Nucleus accumbens (tissue), 56 donors: Measurements from ENCODE around the gene FRG2B.
"Not testable (repeated sequence)": the region's sequence is repeated elsewhere in the genome, so short reads cannot be mapped to it uniquely, and the experiment has no call there.

ENCODE experiments used
- DNase-seq, 56 donors: peaks; one replicate each; lab custom pipeline; 2025; lab: John Stamatoyannopoulos, UW

FRG2B gene

DNA sequence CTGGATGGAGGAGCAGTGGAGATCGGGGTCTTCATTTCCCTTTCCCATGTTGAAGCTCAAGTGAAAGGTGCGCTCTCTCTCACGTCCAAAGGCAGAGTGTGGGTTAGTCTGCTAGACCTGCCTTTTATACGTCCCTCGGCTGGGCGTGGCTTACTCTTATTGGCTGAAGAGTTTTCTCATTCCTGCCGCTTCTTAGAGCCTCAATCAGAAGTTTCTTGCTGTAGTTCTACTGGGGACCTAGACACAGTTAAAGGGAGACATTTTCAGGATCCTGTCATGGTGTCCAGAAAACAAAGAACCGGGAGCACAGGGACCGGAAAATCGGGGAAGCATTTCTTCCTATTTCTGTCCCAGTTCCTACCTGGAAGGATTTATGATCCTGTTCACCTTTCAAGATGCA, at the start of gene FRG2B:
Gene FRG2B (minus strand): TSS at position 101 of the 400 bp plus-strand sequence. CDS start 53 bp downstream, at position 48.
- DNase-seq, result not testable (repeated sequence)

DNA sequence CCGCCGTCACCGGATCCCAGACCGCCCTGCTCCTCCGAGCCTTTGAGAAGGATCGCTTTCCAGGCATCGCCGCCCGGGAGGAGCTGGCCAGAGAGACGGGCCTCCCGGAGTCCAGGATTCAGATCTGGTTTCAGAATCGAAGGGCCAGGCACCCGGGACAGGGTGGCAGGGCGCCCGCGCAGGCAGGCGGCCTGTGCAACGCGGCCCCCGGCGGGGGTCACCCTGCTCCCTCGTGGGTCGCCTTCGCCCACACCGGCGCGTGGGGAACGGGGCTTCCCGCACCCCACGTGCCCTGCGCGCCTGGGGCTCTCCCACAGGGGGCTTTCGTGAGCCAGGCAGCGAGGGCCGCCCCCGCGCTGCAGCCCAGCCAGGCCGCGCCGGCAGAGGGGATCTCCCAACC, 40.9 kb upstream of the FRG2B start:
- not testable (repeated sequence) for DNase-seq

DNA sequence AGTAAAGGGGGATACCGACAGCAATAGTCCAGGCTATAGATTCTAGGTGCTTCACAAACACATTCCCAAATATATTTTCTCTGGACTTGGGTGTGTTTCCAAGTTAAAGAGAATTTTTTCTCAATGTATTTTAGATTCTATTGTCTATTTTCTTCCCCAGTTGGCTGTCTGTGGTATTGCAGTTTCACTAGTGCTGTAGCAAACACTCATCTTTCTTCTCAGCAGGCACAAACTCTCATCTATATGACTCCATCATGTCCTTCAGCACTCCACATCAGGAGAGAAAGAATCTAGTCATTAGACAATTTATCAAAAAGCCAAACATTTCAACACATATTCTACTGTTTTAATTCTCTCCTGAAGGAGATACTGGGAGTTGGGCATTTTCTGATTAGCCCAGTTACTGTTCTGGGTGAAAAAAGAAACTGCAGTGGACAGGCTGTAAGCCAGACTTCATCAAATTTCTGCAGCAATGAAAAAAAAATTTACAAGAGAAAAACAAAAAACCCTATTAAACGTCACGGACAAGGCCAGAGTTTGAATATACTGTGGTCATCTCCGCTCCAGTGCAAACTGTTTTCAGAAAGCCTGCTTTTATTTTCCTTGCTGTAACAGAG, 37.1 kb upstream of the FRG2B start:
- DNase-seq, result not testable (repeated sequence)

DNA sequence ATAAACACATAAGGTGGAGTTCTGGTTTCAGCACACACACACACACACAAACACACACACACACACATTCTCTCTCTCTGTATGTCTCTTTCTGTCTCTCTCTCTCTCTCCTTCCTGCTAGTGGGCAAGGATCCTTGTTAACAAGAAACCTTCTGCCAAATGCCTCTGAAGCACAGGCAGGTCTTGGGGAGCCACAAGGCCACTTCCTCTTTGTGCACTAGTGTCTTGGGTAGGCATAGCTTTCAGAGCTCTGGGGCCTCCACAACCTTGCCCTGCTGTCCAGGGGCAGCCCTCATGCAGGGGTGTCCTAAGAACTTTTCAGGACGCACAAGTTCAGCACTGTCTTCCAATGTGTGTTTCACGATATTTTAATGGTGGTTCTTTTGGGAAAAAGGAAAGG, 34.5 kb upstream of the FRG2B start:
- not testable (repeated sequence) for DNase-seq

DNA sequence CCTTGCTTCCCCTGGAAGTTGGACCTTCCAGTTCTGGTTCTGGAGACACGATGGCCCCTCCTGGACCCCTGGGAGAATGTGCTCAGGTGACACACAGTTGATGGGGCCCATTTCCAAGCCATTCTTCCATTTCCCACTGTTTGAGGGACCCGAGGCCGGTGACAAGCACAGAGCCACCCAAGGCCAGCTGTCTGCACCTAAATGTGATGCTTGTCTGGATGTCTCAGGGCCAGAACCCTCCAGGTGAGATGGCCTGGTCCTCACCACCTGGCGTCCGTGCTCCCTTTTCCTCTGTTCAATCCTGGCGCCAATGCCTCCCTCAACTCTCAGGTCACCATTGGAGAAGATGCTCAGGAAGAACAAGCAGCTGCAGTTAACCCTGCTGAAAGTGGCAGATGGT, 33.9 kb upstream of the FRG2B start:
- DNase-seq, result not testable (repeated sequence)

DNA sequence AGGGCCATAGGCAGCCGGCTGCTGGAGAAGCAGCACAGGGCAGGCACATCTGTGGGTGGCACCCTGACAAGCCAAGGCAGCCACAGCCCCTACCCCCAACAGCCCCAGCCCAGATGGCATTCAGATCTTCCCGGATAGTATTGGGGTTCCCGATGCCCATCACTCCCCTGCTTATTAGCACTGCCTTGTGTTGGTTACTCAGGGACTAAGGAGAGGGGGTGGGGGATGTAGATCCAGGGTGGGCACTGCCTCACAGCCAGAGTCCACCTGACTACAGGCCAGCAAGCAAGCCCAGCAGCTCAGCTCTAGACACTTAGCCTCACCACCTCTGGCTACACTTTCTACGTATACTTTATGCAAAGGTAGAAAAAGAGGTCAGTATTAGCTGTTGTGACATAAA, 30.7 kb upstream of the FRG2B start:
- not testable (repeated sequence) for DNase-seq

DNA sequence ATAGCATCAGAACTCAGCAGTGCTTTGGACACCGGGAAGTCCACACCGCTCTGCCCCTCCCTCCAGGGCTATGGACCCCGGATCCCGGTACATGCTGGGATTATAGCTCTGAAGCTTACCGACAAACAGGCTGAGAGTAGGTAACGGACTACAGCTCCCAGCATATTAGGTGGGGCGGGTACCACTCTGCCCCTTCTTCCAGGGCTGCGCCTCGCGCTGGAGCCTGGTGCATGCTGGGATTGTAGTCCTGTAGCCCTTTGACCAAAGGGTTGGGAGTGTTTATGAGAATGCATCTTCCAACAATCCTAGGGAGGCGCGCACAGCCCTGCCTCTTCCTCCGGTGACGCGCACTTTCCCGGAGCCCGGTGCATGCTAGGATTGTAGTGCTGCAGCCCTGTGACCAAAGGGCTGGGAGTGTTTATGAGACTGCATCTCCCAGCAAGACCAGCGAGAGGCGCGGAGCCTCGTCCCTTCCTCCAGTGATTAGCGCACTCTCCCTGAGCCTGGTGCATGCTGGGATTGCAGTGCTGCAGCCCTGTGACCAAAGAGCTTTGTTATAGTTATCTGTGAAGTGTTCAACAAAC, 22.4 kb upstream of the FRG2B start:
- DNase-seq, result not testable (repeated sequence)

DNA sequence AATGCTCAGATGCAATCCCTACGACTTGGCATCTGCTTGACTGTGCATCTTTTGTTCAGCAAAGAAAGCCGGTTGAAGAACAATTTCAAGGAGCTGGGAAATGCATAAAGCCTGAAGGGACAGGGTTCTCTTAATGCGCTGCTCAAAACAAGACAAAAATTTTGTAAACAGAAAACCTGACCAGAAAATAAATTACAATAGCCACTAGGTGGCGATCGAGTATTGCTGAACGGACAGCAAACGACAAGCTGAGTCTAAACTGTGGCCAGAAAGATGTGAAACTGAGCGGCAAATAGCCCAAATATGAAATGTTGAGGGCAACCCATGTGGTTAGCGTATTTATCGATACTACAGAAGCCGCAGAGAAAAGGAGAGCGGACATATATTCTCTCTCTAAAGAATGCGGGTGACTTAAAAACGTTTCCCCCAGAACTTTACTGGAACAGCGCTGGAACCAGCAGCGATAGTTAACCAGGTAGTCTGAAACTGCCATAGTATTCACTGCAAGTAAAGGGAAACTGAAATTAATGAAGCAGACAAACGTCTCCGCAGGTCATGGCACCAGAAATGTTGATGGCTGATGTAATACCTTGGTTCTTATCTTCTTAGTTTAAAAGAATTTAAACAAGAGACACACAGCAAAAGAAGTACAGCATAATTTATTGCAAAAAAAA, 20.6 kb upstream of the FRG2B start:
- DNase-seq, result not testable (repeated sequence)

DNA sequence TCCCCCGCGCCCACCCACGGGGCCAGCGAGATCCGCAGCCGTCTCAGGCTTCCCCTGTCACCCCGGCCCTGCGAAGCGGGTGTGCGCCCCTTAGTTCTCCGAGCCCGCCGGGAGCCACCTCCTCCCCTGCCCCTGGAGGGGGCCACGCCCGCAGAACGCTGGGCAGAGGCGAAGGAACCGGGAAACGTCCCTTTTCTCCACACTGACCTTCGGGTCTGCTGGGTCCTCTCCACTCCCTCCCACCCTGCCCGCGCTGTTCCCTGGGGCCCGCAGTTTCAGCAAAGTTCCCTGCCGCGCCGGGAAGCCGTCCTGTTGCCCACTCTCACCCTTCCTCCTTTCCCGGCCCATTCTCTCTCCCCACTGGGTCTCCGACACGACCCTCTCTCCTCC, 11.2 kb upstream of the FRG2B start:
- not testable (repeated sequence) for DNase-seq

DNA sequence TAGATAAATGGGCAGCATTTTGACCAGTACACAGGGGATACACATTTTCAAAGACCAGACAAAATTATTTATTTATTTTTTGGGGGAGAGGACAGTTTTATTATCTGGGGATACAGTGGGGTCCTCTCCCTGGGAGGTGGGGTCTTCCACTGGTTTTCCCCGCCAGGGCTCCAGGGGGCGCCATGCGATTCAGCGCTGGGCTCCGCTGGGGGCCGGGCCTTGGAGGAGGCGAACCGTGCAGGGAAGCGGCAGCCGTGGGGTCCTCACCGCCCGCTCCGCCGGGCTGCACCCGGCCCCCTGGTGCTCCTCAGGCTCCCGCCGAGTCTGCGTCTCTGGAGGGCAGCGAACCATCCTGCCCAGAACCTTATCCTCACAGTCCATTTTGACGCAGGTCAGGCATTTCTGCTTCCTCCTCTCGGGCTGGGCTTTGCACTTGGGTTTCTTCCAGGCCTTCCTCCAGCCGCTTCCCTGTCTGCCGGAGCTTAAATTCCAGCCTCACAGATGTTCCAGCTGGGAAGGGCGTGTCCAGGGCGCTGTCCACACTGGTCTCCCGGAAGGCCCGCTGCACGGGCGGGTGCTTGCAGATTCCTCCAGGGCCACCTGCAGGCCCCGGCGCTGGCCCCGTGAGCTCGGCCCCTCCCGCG, 10.7 kb upstream of the FRG2B start:
- DNase-seq, result not testable (repeated sequence)

DNA sequence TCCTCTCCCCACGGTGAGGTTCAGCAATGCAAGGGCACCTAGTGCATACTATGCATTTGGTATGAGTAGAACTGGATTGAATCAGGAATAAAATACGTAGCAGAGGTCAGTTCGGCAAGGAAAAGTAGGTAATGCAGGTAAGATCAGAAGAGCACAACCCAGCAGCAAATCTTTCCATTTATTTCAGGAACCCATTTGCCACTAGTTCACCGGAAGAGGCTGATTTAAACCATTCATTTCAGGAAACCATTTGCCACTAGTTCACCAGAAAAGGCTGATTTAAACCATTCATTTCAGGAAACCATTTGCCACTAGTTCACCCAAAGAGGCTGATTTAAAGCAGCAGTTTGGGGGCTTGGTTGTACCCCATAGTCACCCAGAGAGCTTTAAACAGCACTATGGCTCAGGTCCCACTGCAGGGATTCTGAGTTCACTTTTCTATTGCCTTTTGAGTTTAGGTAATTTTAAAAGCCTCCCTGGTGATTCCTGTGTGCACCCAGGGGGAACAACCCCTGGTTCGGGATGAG, 4.2 kb upstream of the FRG2B start:
- not testable (repeated sequence) for DNase-seq

DNA sequence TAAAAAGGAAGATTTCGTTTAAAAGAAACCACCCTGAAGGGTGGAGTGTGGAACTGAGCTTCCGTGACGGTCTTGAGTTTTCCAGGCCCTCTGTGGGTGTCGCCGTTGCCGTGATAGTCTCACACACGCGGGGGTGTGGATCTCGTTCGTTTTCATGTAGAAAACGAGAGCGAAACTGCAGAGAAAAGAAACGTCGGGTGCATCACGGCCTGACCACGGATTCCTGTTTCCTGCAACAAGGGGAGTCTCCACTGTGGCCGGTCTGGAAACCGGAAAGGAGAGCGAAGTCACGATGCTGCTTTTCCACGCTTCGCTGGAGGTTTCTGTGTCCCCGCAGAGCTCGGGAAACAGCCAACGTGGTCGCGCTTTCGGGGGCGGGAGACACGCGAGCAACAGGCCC, 4.1 kb downstream of the FRG2B start:
- not testable (repeated sequence) for DNase-seq

DNA sequence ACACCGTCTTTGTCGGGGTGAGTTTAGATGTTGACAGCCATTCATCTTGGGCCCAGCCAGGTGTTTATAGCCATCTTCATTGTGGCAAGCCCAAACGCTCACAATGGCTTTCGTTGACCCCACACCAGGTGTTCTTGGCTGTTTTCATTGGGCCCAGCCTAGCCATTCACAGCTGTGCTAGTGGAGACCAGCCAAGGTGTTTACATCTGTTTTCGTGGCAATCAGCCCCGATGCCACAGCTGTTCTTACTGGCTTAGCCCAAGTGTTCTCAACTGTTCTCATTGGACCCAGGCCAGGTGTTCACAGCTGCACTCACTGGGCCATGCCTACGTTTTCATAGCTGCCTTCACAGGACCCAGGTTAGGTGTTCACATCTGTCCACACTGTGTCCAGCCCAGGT, 7.7 kb downstream of the FRG2B start:
- DNase-seq, result no peak

DNA sequence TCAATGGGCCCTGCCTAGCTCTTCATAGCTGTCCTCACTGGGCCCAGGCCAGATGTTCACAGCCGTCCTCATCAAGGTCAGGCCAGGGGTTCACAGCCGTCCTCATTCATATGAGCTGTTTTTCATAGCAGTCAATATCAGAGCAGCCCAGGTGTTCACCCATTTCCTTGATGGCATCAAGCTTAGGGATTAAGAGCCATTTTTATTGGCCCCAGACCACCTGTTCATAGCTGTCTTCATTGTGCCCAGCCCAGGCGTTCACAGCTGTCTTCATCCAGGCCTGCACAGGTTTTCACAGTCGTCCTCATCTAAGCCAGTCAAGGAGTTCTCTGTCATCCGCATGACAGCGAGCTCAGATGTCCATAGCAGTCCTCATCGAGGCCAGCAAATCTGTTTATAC, 9.4 kb downstream of the FRG2B start:
- no peak for DNase-seq

DNA sequence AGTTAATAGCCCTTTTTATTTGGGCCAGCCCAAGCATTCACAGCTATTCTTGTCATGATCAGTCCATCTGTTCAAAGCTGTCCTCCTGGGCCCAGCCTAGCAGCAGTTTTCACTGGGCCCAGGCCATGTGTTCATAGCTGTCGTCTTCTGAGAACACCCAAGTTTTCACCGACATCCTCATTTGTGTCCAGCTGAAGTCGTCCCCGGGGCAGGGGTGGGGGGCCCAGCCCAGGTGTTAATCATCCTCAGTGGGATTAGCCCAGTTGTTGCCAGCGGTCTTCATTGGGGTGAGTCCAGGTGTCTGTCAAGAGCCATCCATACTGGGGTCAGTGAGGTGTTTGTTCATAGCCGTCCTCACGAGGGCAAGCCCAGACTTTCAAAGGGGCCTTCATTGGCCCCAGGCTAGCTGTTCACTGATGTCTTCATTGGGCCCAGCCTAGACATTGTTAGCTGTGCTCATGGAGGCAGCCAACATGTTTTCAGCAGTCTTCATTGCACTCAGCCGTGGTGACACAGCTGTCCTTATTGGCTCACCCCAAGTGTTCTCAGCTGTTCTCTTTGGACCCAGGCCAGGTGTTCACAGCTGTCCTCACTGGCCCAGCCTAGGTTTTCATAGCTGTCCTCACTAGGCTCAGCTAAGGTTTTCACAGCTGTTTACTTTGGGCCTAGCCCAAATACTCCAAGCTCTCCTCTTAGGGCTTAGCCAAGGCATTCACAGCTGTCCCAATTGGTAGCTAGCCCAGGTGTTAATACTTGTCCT, 10.0 kb downstream of the FRG2B start:
- no peak for DNase-seq

DNA sequence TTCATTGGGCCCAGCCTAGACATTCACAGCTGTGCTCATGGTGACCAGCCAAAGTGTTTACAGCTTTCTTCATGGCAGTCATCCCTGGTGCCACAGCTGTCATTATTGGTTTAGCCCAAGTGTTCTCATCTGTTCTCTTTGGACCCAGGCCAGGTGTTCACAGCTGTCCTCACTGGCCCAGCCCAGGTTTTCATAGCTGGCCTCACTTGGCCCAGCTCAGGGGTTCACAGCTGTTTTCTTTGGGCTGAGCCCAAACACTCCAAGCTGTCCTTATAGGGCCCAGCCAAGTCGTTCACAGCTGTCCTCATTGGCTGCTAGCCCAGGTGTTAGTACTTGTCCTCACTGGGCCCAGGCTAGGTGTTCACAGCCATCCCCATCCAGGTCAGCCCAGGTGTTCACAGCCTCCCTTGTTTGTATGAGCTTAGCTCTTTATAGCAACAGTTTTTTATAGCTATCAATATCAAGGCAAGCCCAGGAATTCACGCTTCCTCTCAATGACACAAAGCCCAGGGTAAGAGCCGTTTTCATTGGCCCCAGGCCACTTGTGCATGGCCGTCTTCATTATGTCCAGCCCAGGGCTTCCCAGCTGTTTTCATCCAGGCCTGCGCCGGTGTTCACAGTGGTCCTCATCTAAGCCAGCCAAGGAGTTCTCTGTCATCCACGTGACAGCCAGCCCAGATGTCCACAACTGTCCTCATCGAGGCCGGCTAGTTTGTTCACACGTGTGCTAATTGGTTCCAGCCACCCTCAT, 11.6 kb downstream of the FRG2B start:
- no peak for DNase-seq

DNA sequence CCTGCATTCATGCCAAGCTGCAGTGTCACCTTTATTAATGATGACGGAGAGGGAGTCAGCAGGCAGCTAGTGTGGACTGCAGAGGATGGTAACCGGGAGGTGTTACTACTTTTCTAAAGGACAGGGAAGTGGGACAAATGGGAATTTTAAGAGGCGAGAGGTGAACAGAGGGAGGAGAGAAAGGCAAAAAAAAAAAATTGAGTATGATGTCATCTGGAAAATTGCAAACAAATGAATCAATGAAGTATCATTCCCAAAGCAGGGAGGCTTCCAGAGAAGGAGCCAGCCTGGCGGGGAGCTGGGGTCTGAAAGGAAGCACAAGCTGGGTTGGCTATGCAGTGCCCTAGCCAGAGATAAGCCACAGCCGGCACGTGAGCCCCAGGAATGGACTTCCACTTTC, 12.9 kb downstream of the FRG2B start:
- DNase-seq, result no peak

DNA sequence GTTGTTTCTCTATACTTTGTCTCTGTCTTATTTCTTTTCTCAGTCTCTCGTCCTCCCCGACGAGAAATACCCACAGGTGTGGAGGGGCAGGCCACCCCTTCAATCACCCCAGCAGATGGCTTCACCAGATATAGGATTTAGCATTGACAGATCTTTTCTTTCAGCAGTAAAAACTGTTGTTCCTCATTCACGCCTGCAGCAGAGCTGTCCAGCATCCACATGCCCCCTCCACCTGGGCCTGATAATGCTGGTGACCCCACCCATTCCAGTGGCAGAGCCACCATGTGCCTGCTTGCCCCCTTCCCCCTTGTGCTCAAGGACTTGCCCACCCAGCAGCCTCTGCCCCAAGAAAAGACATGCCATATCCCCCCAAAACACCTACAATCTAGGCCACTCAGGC, 15.5 kb downstream of the FRG2B start:
- no peak for DNase-seq

DNA sequence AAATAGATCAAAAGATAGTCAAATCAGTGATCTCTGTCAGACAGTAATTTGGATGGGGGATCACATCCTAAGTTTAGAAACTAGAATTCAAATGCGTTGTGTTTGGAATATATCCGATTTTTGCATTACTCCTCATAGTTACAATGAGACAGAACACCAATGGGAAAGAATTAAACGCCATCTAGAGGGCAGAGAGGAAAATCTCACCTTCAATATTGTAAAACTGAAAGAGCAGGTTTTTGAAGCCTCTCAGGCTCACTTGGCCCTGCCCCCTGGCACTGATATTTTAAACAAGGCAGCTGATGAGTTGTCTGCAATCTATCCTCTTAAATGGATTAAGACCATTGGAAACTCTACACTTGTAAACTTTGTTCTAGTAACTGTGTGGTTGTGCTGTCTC, 17.7 kb downstream of the FRG2B start:
- DNase-seq, result no peak

DNA sequence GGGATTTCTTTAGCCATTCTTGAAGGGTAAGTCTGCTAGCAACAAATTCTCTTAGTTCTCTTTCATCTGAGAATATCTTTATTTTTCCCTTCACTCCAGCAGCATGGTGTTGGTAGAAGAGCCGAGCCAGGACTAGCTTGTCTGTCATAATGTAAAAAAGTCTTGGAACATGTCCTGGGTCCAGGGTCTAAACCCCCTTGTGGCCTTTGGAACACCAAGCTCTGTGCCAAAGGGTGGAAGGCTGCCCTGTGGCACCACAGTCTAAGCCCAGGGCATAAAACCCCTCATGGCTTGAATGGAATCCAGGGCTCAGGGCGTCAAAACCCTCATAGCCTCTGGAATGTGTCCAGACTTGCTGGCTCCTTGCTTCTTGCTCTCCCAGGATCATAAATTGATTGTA, 23.2 kb downstream of the FRG2B start:
- DNase-seq, result not testable (repeated sequence)
